Neural progenitor cell (in vitro differentiated cells): ENCODE results near the gene CD96. TPM values are rescaled to one million over a fixed set of nuclear protein-coding genes. Genes with fewer than 3 reads are reported as not detected.

ENCODE experiments used
- DNase-seq: peaks from one replicate; pipeline ENCODE4 v3.0.0-alpha.2; 2016; ENCODE audit warnings: low spot score
- H2AFZ ChIP-seq: fragments of 200-600 bp; sonication (generic); replicated peaks from 2 replicates; pipeline ENCODE4 v1.6.1; 2016; ENCODE audit warnings: antibody characterized with exemption
- H3F3A ChIP-seq: fragments of 200-600 bp; sonication (generic); 2 replicates; pipeline ENCODE4 v1.6.1; 2016; ENCODE audit warnings: antibody characterized with exemption, low read depth
- H3K27ac ChIP-seq: fragments of 200-600 bp; sonication (generic); 2 replicates; pipeline ENCODE4 v1.5.1; 2016; ENCODE audit warnings: mild to moderate bottlenecking
- H3K27me3 ChIP-seq: fragments of 200-600 bp; sonication (generic); 2 replicates; pipeline ENCODE4 v1.6.1; 2016; ENCODE audit warnings: mild to moderate bottlenecking, moderate library complexity
- H3K36me3 ChIP-seq: fragments of 200-600 bp; sonication (generic); 2 replicates; pipeline ENCODE4 v1.5.1; 2016
- H3K4me1 ChIP-seq: fragments of 200-600 bp; sonication (generic); 2 replicates; pipeline ENCODE4 v1.6.1; 2016; ENCODE audit warnings: mixed run types
- H3K4me2 ChIP-seq: fragments of 200-600 bp; sonication (generic); 2 replicates; pipeline ENCODE4 v1.6.1; 2016
- H3K4me3 ChIP-seq: fragments of 200-600 bp; sonication (generic); 2 replicates; pipeline ENCODE4 v1.5.1; 2016
- H3K79me2 ChIP-seq: fragments of 200-600 bp; sonication (generic); 2 replicates; pipeline ENCODE4 v1.6.1; 2016; ENCODE audit warnings: low read depth
- H3K9ac ChIP-seq: fragments of 200-600 bp; sonication (generic); 2 replicates; pipeline ENCODE4 v1.6.1; 2016
- H3K9me3 ChIP-seq: fragments of 200-600 bp; sonication (generic); 2 replicates; pipeline ENCODE4 v1.5.1; 2016; ENCODE audit warnings: low read depth
- H4K20me1 ChIP-seq: fragments of 200-600 bp; sonication (generic); 2 replicates; pipeline ENCODE4 v1.6.1; 2016; ENCODE audit warnings: low read depth
- H3K27ac Mint-ChIP-seq: 3 replicates; pipeline ENCODE4 v1.8.0; 2021; ENCODE audit warnings: mixed read lengths
- H3K27me3 Mint-ChIP-seq: 2 replicates; pipeline ENCODE4 v1.8.0; 2022; ENCODE audit warnings: low read depth, mild to moderate bottlenecking, inconsistent platforms, moderate library complexity, mixed read lengths; ENCODE audit not compliant: insufficient read depth
- H3K36me3 Mint-ChIP-seq: 3 replicates; pipeline ENCODE4 v1.8.0; 2021; ENCODE audit warnings: mixed read lengths
- H3K4me1 Mint-ChIP-seq: 3 replicates; pipeline ENCODE4 v1.8.0; 2021; ENCODE audit warnings: mixed read lengths
- H3K4me3 Mint-ChIP-seq: 3 replicates; pipeline ENCODE4 v1.8.0; 2021; ENCODE audit warnings: mild to moderate bottlenecking, moderate library complexity, mixed read lengths
- H3K9me3 Mint-ChIP-seq: 3 replicates; pipeline ENCODE4 v1.8.0; 2020; ENCODE audit warnings: mixed read lengths
- CTCF ChIP-seq: fragments of 200-600 bp; sonication (generic); IDR thresholded peaks from 2 replicates; pipeline ENCODE4 v1.5.1; 2017; ENCODE audit warnings: antibody characterized with exemption, mild to moderate bottlenecking
- EZH2 ChIP-seq: fragments of 200-600 bp; sonication (generic); IDR thresholded peaks from 2 replicates; pipeline ENCODE4 v1.6.1; 2017; ENCODE audit warnings: antibody characterized with exemption, mild to moderate bottlenecking, moderate library complexity
- EZH2phosphoT487 ChIP-seq: fragments of 200-600 bp; sonication (generic); IDR thresholded peaks from 2 replicates; pipeline ENCODE4 v1.6.1; 2017; ENCODE audit warnings: antibody characterized with exemption
- total RNA-seq: library from RNA; depleted of rRNA; stranded (reverse); fragments of >200 nt; gene quantifications from 2 replicates; pipeline ENCODE4 v1.2.3, GENCODE V29; 2015; ENCODE audit warnings: low replicate concordance

Gene CD96
- total RNA-seq, 1 donor from 2014 or later: not detected

GRCh38 chr3:111589303-111590142 lies 47.5 kb downstream of the CD96 start:
- H3K27me3 ChIP-seq: no peaks in the 10 kb centered on the region
- H4K20me1 ChIP-seq: no peaks in the 10 kb centered on the region
- Mint-ChIP-seq H3K9me3 (peaks cover 2% of the 10 kb centered on the region), H3K4me3 (no peak overlapping the region), H3K4me1 (no peaks in the 10 kb centered on the region), H3K36me3 (no peaks in the 10 kb centered on the region), H3K27me3 (peaks cover 2% of the 10 kb centered on the region), H3K27ac (no peak overlapping the region)
- H3K79me2 ChIP-seq: no peaks in the 10 kb centered on the region
- H3K4me2 ChIP-seq: no peak overlapping the region
- H2AFZ ChIP-seq: no peak overlapping the region
- H3K4me1 ChIP-seq: no peaks in the 10 kb centered on the region
- no peaks in the 10 kb centered on the region for H3F3A ChIP-seq
- H3K9ac ChIP-seq: no peak overlapping the region
- TF ChIP-seq CTCF (no peak), EZH2 (no peak), EZH2phosphoT487 (no peak)
- no peaks in the 10 kb centered on the region for H3K9me3 ChIP-seq
- H3K36me3 ChIP-seq: no peaks in the 10 kb centered on the region
- no peak for DNase-seq
- H3K27ac ChIP-seq: no peak overlapping the region
- no peak overlapping the region for H3K4me3 ChIP-seq

- Histone ChIP-seq H4K20me1 (no peaks in the 10 kb centered on the region), H3K9me3 (no peaks in the 10 kb centered on the region), H3K4me3 (no peak overlapping the region), H3K4me2 (no peak overlapping the region), H2AFZ (no peak overlapping the region), H3K9ac (no peak overlapping the region), H3K27ac (no peak overlapping the region), H3K27me3 (no peaks in the 10 kb centered on the region), H3K4me1 (no peaks in the 10 kb centered on the region), H3K36me3 (no peaks in the 10 kb centered on the region), H3K79me2 (no peaks in the 10 kb centered on the region), H3F3A (no peaks in the 10 kb centered on the region)
- no peaks in the 10 kb centered on the region for H3K9me3 Mint-ChIP-seq
- no peak overlapping the region for H3K27ac Mint-ChIP-seq
- DNase-seq: no peak
- no peak for TF ChIP-seq EZH2phosphoT487
- TF ChIP-seq EZH2: no peak
- TF ChIP-seq CTCF: no peak
- H3K4me1 Mint-ChIP-seq: no peaks in the 10 kb centered on the region
- H3K36me3 Mint-ChIP-seq: no peaks in the 10 kb centered on the region
- no peak overlapping the region for H3K4me3 Mint-ChIP-seq
- peaks cover 2% of the 10 kb centered on the region for H3K27me3 Mint-ChIP-seq
These were observed 48.1 kb downstream of the CD96 start for GRCh38 chr3:111590143-111590491.

- TF ChIP-seq CTCF (no peak), EZH2phosphoT487 (no peak)
- Histone ChIP-seq H3K4me3 (no peak overlapping the region), H3K4me1 (no peaks in the 10 kb centered on the region), H3K9ac (no peak overlapping the region), H2AFZ (no peak overlapping the region), H3K79me2 (no peaks in the 10 kb centered on the region), H3K27ac (no peak overlapping the region), H3K9me3 (no peaks in the 10 kb centered on the region), H4K20me1 (no peaks in the 10 kb centered on the region), H3K27me3 (no peaks in the 10 kb centered on the region), H3F3A (no peaks in the 10 kb centered on the region), H3K4me2 (no peak overlapping the region), H3K36me3 (no peaks in the 10 kb centered on the region)
- no peaks in the 10 kb centered on the region for H3K9me3 Mint-ChIP-seq
- H3K27me3 Mint-ChIP-seq: peaks cover 2% of the 10 kb centered on the region
- no peak overlapping the region for H3K4me3 Mint-ChIP-seq
- no peak overlapping the region for H3K27ac Mint-ChIP-seq
- H3K4me1 Mint-ChIP-seq: no peaks in the 10 kb centered on the region
- H3K36me3 Mint-ChIP-seq: no peaks in the 10 kb centered on the region
- DNase-seq: no peak
These were observed 49.6 kb downstream of the CD96 start for GRCh38 chr3:111591555-111591954.
